GM21619 (cell line): ENCODE results near the gene JMJD1C.

Experiments
- ATAC-seq: cut with Tn5 transposase; IDR thresholded peaks from one replicate; pipeline ENCODE4 v1.9.1; 2021; ENCODE audit not compliant: unreplicated experiment

JMJD1C gene

GRCh38 chr10:63480237-63480636 is 14.5 kb upstream of the JMJD1C start:
- no peak for ATAC-seq

- ATAC-seq, result no peak
Observed at GRCh38 chr10:63478564-63478963, 12.8 kb upstream of the JMJD1C start.

- no peak for ATAC-seq
Observed at GRCh38 chr10:63477927-63478326, 12.2 kb upstream of the JMJD1C start.

GRCh38 chr10:63474488-63474887 is 8.7 kb upstream of the JMJD1C start:
- no peak for ATAC-seq

GRCh38 chr10:63470928-63471327 is 5.2 kb upstream of the JMJD1C start:
- no peak for ATAC-seq

GRCh38 chr10:63468947-63469346 is 3.2 kb upstream of the JMJD1C start:
- ATAC-seq, result no peak

- ATAC-seq, result no peak
Observed at GRCh38 chr10:63467841-63468240, 2.1 kb upstream of the JMJD1C start.

GRCh38 chr10:63466144-63466935 is 563 bp upstream of the JMJD1C start:
- peak; percentile 23 for ATAC-seq

GRCh38 chr10:63464402-63465292 is 1.1 kb downstream of the JMJD1C start:
- peak; percentile 46 for ATAC-seq

- no peak for ATAC-seq
Observed at GRCh38 chr10:63462442-63462841, 3.3 kb downstream of the JMJD1C start.

- no peak for ATAC-seq
Observed at GRCh38 chr10:63458177-63458576, 7.6 kb downstream of the JMJD1C start.

- ATAC-seq, result no peak
Observed at GRCh38 chr10:63457594-63457993, 8.2 kb downstream of the JMJD1C start.

GRCh38 chr10:63456437-63457210 is 9.2 kb downstream of the JMJD1C start:
- ATAC-seq, result no peak

- no peak for ATAC-seq
Observed at GRCh38 chr10:63455507-63455906, 10.3 kb downstream of the JMJD1C start.

GRCh38 chr10:63454631-63455030 is 11.1 kb downstream of the JMJD1C start:
- no peak for ATAC-seq

GRCh38 chr10:63452524-63452923 is 13.3 kb downstream of the JMJD1C start:
- no peak for ATAC-seq

GRCh38 chr10:63446716-63447440 is 18.9 kb downstream of the JMJD1C start:
- ATAC-seq, result no peak

- no peak for ATAC-seq
Observed at GRCh38 chr10:63441404-63441803, 24.4 kb downstream of the JMJD1C start.

GRCh38 chr10:63439607-63440006 is 26.2 kb downstream of the JMJD1C start:
- no peak for ATAC-seq
